Hippocampal formation (tissue), 2 donors: Measurements from ENCODE around the gene ALG12.

ENCODE experiments used
- DNase-seq, 2 donors: peaks; one replicate each; lab custom pipeline; 2025; lab: John Stamatoyannopoulos, UW

The ALG12 gene

DNA sequence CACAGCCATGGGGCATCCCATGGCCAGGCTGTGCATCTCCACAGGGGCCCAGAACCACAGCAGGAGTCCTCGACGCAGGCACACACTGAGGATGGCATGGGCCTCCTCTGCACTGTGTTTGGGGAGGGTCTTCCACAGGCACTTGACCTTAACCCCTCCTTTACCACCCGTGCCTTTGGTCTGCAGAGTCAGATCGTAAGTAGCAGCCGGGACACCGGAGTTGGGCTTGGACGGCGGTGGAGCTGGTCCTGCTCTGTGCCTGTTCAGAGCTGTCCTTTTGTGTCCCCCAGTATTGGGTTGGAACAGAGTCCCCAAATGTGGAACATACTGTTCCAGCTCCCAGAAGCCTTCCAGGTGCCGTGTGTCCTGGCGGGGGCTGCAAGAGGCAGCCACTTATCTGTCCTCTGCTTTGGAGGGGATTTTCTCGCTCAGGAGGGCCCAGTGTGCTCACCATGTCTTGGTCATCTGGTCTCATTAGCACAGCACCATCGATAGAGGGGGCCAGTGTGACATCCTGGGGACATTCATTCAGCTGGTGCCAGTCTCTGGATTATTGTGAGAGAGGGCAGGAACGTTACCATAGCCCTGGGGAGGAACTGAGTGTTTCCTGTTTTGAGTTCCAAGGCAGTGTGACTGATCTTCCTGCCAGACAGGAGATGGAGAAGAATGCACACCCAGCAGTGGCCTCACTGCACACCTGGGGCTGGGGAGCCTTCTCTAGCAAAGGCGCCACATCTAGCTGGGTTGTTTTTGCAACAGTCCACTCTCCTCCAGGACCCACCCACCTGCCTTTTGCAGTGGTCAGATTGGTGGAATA is 12.6 kb upstream of the ALG12 start:
- DNase-seq, result peak; percentile 73 to 79

DNA sequence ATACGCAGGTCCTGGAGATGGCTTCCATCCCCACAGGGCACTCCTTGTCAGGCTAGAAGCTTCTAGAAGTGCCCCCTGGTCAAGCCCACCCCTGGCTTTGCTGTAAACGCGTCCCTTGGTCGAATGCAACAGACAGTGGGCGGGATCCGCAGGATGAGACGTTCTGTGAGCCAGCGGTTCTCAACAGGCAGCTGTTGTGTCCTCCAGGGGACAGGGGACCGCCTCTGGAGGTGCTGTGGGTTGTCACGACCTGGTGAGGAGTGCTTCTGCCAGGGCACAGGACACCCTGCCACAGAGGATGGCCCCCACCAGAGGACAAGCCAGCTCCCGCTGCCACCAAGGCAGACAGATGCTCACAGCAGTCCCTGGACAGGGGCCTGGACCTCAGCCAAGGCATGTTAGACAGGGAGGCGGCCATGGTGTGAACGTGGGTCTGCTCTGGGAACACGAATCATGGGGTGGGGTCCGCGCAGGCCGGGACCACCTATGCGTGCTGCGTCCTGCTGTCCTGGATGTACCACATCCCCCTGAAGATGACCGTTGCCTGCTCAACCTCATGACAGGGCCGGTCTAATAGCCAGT is 11.8 kb upstream of the ALG12 start:
- no peak for DNase-seq

DNA sequence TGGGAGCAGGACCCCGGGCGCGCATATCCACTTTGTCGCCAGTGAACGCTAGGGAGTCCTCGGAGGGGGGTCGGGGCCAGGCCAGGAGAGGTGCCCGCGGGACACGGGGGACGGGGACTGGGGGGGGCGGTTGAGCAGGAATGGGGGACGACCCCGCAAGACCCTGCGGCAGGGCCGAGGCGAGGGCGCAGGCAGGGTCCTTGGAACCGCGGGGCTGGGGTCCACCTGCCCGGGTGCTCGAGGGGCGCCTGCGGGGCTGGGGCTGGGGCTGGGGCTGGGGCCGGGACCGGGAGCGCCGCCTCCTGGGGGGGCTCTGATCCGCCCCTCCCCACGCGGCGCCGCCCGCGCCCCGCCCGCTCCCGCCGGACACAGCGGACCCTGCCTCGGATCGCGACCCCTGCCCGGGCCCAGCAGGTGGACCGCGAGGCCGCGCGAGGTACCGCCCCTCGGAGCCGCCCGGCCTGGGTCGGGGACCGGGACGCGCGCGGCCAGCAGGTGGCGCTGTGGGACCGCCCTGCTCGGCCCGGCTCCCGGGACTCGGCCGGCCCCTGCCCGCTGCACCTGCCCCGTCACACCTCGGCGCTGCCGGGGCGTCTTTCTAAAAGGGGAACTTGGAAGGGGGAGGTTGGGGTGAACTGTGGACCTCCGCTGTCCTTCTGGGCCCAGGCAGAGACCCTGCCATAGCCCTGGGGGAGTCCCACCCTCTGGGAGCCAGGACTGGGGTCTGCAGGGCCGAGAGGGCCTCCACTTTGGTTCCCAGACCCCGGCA is 11.2 kb upstream of the ALG12 start:
- peak; percentile 3 to 5 for DNase-seq

DNA sequence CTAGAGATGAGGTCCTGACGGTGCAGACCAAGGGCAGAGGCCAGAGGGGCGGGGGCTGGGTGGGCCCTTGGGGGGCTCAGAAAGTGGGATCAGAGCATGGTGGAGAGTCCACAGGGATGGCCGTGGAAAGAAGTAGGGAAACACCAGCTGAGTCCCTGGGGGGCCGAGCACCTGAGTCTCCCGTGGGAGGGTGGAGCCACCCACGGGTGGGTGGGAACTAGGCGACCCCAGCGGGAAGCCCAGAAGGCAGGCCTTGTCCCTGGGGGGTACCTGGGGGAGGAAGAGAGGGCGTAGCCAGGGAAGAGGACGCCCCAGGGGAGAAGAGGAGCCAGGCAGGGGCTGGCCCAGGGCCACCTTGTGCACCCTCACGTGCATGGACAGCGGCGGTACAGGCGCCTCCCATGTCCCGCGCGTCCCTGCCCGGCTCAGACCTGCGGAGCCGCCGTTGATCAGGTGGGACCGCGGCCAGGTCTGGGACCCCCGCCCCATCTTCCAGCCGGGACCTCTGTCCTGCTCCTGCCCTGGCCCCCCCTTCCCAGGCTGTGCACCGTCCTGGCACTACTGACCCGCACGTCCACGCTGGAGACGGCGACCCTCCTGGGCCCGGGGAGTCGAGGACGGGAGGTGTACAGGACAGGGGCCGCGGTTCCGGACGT is 10.4 kb upstream of the ALG12 start:
- no peak for DNase-seq

- DNase-seq, result no peak
Observed at GRCh38 chr22:49928185-49928495, 9.9 kb upstream of the ALG12 start.

GRCh38 chr22:49927483-49928184 is 9.4 kb upstream of the ALG12 start:
- DNase-seq, result no peak

GRCh38 chr22:49926916-49927315 is 8.7 kb upstream of the ALG12 start:
- no peak for DNase-seq

GRCh38 chr22:49925525-49926128 is 7.4 kb upstream of the ALG12 start:
- DNase-seq, result no peak

DNA sequence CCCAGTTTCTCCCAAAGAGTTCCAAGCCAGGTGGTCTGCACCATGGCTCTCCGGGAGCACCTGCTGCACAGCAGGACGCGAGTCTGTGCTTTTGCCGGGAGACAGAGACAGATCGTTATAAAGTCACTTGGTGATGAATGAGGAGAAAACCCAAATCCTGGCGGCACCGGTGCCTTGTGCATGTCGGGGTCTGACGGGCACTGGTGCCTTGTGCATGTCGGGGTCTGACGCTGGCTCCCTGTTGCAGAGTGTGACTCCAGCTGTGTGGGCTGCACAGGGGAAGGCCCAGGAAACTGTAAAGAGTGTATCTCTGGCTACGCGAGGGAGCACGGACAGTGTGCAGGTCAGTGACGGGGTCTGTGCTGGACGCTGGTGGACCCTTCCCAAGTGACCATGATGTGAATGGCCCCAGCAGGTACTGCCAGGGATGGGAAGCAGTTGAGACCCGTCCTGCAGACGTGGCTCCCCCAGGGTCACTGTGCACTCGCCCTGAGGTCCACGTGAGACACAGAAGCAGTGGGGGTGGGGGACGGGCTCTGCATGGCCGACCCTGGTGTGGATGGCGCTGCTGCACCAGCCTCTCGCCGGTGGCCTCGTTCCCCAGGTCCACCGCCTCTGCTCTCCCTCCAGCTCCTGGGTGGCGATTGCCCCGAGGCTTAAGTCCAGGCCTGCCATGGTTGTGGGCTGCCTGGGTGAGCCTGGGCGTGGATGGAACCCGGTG is 6.0 kb upstream of the ALG12 start:
- no peak for DNase-seq

DNA sequence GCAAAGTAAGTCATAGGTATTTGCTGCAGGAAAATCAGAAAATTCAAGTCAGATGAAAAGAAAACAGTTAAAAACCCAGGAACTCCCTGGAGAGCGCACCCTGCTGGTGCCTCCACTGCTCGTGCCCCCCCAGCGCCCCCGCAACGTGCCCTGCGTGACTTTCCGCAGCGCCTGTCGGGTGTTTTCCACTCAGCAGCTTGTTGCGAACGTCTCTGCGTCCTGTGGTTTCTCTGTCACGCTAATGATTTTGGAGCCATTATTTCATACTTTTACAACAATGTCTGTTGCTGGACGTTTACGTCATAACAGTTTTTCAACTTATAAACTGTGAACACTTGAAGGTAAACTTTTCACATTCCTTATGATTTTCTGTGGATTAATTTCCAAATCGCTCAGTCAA is 5.2 kb upstream of the ALG12 start:
- no peak for DNase-seq

DNA sequence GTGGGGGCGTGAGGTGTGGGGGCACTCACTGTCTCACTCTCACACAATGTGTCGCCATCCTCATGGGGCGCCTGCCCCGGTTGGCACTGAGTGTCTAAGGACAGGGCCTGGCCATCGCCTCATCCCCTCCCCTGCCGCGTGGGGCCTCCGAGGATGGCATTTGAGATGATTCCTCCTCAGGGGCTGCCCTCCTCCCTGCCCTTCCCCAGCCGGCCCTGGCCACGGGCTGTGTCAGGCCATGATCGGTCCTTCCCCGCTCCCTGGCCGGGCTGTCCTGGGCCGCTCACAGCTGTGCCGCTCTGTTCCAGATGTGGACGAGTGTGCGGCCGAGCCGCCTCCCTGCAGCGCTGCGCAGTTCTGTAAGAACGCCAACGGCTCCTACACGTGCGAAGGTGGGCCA is 4.7 kb upstream of the ALG12 start:
- DNase-seq, result no peak

DNA sequence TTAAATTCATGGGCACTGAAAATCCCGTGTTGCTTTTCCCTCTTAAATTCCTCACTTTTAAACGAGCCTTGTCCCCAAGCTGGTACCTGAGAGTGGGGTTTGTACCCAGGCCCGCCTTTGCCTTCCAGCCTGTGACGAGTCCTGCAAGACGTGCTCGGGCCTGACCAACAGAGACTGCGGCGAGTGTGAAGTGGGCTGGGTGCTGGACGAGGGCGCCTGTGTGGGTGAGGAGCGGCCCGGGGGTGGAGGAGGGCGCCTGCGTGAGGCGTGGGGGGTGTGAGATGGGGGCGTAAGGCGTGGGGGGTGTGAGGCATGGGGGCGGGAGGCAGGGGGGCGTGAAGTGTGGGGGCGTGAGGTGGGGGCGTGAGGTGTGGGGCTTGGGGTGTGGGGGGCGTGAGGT is 4.2 kb upstream of the ALG12 start:
- DNase-seq, result no peak

DNA sequence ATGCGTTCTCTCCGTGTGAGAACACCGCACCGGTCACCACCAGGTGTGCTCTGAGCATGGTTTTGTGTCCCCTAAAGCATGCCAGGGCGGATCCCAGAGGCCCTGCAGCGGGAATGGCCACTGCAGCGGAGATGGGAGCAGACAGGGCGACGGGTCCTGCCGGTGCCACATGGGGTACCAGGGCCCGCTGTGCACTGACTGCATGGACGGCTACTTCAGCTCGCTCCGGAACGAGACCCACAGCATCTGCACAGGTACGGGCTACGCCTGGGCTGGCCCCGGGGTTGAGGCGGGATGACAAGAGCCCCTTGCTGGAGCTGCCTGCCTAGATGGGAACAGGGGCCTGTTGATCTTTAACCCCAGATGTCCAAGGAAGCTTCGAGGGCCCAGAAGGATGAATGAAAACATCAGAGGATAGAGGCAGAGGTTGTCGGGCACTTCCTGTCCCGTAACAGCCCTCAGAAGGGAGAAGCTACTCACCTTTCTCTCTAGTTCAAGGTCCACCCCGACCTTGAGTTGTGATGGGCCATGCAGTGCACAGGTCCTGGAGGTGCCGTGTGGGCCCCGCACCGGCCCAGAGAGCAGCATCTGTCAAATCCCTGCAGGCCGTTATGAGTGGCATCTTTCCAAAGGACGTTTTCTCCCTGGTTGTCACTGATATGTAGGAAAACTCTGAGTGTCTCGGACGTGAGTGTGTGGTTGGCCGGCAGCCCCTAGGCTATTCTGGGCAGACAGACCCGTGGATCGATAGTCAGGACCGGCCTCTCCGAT is 3.5 kb upstream of the ALG12 start:
- DNase-seq, result no peak

- no peak for DNase-seq
Observed at GRCh38 chr22:49920859-49921258, 2.6 kb upstream of the ALG12 start.

GRCh38 chr22:49918911-49919881 is 958 bp upstream of the ALG12 start:
- DNase-seq, result no peak

DNA sequence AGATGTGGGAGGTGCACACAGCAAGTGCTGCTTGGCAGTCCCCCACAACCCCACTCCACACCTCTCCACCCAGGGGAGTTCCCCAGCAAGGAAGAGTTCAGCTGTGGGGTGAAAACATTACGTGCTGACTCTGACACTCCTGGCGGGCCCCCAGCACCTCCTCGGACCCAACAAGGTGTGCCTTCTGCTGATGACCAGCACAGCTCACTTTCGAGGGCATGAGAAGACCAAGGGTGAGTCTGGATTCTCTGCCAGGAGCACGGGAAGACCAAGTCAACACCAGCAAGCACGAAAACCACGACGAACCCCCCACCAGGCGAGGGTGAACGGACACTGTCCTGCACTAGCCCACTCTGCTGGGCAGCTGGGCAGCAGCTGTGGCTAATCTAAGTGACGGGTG is 1.4 kb downstream of the ALG12 start:
- no peak for DNase-seq

GRCh38 chr22:49915610-49916009 is 2.6 kb downstream of the ALG12 start:
- DNase-seq, result no peak

DNA sequence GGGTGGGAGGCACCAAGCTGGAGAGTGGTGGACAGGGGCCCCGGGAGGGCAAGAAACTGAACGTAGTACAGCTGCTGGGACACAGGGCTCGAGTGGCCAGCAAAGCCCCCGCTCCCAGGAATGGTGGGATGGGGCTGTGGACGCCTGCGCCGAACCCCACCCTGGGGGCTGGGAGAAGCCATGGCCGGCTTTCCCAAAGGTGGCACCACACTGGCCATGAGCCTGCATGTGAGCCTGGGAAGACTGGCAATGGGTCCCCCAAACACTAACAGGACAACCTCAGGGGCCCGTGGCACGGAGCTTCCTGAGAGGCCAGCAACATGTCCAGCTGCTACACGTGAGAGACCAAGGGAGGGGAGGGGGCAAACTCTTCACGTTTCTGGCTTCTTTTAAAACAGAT is 4.0 kb downstream of the ALG12 start:
- DNase-seq, result no peak

- DNase-seq, result no peak
Observed at GRCh38 chr22:49913446-49913845, 4.8 kb downstream of the ALG12 start.
